NT2/D1 (cell line): ENCODE measurements around the gene ZNF292.

Experiments used
- YY1 ChIP-seq: IDR thresholded peaks from 2 replicates; pipeline ENCODE4 v1.6.1; 2011; ENCODE audit not compliant: insufficient read length, insufficient read depth
- ZNF274 ChIP-seq: IDR thresholded peaks from 2 replicates; pipeline ENCODE4 v1.6.1; 2011; ENCODE audit warnings: mild to moderate bottlenecking, low read depth, low read length

- TF ChIP-seq YY1 (no peak), ZNF274 (no peak)
Observed at GRCh38 chr6:87251225-87251624, 95.9 kb downstream of the ZNF292 start.
